Gastrocnemius medialis (tissue), 4 donors: ENCODE measurements around the gene TTC16. TPM values are rescaled to one million over a fixed set of nuclear protein-coding genes. Genes with fewer than 3 reads are reported as not detected.

Source experiments
- ATAC-seq, 2 donors: fragments of 150-250 bp; one replicate each; pipeline ENCODE4 v1.9.1; 2016
- DNase-seq, 2 donors: peaks; one replicate each; pipeline ENCODE4 v3.0.0-alpha.2; 2019
- H3K27ac ChIP-seq, 4 donors: fragments of 200-600 bp; sonication (generic); 1 replicate in 1 of 4; 2 replicates in 3 of 4; pipeline ENCODE4 v1.5.1; 2016 to 2018; ENCODE audit warnings: mild to moderate bottlenecking in 2 of 4, moderate library complexity in 1 of 4
- H3K27me3 ChIP-seq, 3 donors: fragments of 200-600 bp; sonication (generic) in 2 of 3; 1 replicate in 1 of 3; 2 replicates in 2 of 3; pipeline versions ENCODE4 v1.5.1 to v1.6.0; 2016 to 2019; ENCODE audit warnings: mild to moderate bottlenecking in 1 of 3, moderate library complexity in 1 of 3
- H3K36me3 ChIP-seq, 2 donors: fragments of 200-600 bp; sonication (generic) in 1 of 2; one replicate each; pipeline ENCODE4 v1.5.1; 2017 to 2018
- H3K4me1 ChIP-seq, 2 donors: fragments of 200-600 bp; sonication (generic) in 1 of 2; one replicate each; pipeline ENCODE4 v1.5.1; 2016 to 2017; ENCODE audit warnings: mild to moderate bottlenecking in 2 of 2
- H3K4me3 ChIP-seq, 4 donors: fragments of 200-600 bp; sonication (generic) in 3 of 4; 1 replicate in 1 of 4; 2 replicates in 3 of 4; pipeline ENCODE4 v1.5.1; 2016 to 2019; ENCODE audit warnings: mild to moderate bottlenecking in 2 of 4
- H3K9me3 ChIP-seq, 3 donors: fragments of 200-600 bp; sonication (generic) in 2 of 3; 1 replicate in 1 of 3; 2 replicates in 2 of 3; pipeline ENCODE4 v1.5.1; 2016 to 2019
- POLR2A ChIP-seq, 2 donors: fragments of 450-650 bp; IDR thresholded peaks; one replicate each; pipeline ENCODE4 v1.6.1; 2017; ENCODE audit warnings: antibody characterized with exemption in 2 of 2, mild to moderate bottlenecking in 2 of 2, moderate library complexity in 2 of 2
- in situ Hi-C, 4 donors: fragments of 200-750 bp; cut with MboI; loops; one replicate each; pipeline versions ENCODE4 v1.15.0 to v1.8.0; 2017; ENCODE audit warnings: low sequenced_read_pairs in 4 of 4
- intact Hi-C: fragments of 100-400 bp; cut with DNase I; formaldehyde crosslinking; loops from one replicate; pipeline ENCODE4 v1.15.1; 2023; ENCODE audit warnings: low total_unique reads
- total RNA-seq, 4 donors: library from RNA; depleted of rRNA; stranded (reverse); fragments of >200 nt; gene quantifications; one replicate each; pipeline versions ENCODE4 v1.1.0 to v1.2.3, GENCODE V29; 2016
- TF ChIP-seq, protein P1 (sequence below), 5 experiments: fragments of 450-650 bp in 3 of 5; fragments of 200-600 bp in 2 of 5; sonication (generic) in 2 of 5; IDR thresholded peaks in 4 of 5; conservative IDR thresholded peaks in 1 of 5; 1 replicate in 4 of 5; 2 replicates in 1 of 5; pipeline ENCODE4 v1.5.1; 2016 to 2019; ENCODE audit warnings: antibody characterized with exemption in 5 of 5, mild to moderate bottlenecking in 3 of 5, moderate library complexity in 3 of 5

TTC16 gene
- total RNA-seq, 4 donors from 2014 or later = not detected

- in situ Hi-C loops (loop anchor here (5.0 to 10.0 kb wide), 7 partner anchors 55 to 235 kb away; partner anchors contain the start of gene CDK9 (in 1 of the 4)), intact Hi-C loops (no loop called here)
- no peak for TF ChIP-seq POLR2A (IDR thresholded peaks at IDR 0.05)
- Histone ChIP-seq H3K9me3 (no peaks in the 10 kb centered on the region), H3K4me1 (peaks cover 6 to 7% of the 10 kb centered on the region in 2 donors), H3K27me3 (no peaks in the 10 kb centered on the region), H3K27ac (no peak overlapping the region), H3K4me3 (no peak overlapping the region), H3K36me3 (peaks cover 0 to 18% of the 10 kb centered on the region in 2 donors)
- no peak for ATAC-seq
- no peak for DNase-seq
These were observed 13.8 kb downstream of the TTC16 start for GRCh38 chr9:127729522-127730256.

DNA sequence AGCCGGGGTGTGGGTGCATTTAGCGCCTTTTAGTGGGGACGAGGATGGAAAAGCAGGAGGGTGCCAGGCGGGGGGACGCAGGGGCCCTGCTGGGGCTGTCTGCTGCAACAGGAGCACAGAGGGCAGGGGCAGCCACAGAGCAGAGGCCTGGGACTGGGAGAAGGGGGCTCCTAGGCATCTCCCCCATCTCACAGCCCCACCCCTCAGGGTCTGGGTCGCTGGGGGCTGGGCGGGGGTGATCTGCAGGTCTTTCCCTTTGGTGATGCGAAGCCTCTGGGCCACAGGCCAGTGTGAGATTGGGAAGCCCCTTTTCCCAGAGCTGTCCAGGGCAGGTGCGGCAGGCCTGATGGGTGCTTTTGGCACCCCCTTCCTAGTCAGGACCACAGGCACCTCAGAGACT, 14.4 kb downstream of the TTC16 start:
- H3K27me3 ChIP-seq = no peaks in the 10 kb centered on the region
- no peak overlapping the region for H3K4me3 ChIP-seq
- intact Hi-C loops (no loop called here), in situ Hi-C loops (loop anchor here (5.0 to 10.0 kb wide), 6 partner anchors 55 to 225 kb away; partner anchors contain the start of gene CDK9 (in 1 of the 4))
- no peak for ATAC-seq
- H3K36me3 ChIP-seq = peaks cover 0 to 18% of the 10 kb centered on the region in 2 donors
- H3K4me1 ChIP-seq = peaks cover 6 to 7% of the 10 kb centered on the region in 2 donors
- no peak for DNase-seq
- TF ChIP-seq POLR2A (IDR thresholded peaks at IDR 0.05) = no peak
- TF ChIP-seq, protein P1, sequence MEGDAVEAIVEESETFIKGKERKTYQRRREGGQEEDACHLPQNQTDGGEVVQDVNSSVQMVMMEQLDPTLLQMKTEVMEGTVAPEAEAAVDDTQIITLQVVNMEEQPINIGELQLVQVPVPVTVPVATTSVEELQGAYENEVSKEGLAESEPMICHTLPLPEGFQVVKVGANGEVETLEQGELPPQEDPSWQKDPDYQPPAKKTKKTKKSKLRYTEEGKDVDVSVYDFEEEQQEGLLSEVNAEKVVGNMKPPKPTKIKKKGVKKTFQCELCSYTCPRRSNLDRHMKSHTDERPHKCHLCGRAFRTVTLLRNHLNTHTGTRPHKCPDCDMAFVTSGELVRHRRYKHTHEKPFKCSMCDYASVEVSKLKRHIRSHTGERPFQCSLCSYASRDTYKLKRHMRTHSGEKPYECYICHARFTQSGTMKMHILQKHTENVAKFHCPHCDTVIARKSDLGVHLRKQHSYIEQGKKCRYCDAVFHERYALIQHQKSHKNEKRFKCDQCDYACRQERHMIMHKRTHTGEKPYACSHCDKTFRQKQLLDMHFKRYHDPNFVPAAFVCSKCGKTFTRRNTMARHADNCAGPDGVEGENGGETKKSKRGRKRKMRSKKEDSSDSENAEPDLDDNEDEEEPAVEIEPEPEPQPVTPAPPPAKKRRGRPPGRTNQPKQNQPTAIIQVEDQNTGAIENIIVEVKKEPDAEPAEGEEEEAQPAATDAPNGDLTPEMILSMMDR (IDR thresholded peaks at IDR 0.05 in 4 of 5, conservative IDR thresholded peaks at IDR 0.05 in 1 of 5) = no peak
- no peaks in the 10 kb centered on the region for H3K9me3 ChIP-seq
- H3K27ac ChIP-seq = no peak overlapping the region

DNA sequence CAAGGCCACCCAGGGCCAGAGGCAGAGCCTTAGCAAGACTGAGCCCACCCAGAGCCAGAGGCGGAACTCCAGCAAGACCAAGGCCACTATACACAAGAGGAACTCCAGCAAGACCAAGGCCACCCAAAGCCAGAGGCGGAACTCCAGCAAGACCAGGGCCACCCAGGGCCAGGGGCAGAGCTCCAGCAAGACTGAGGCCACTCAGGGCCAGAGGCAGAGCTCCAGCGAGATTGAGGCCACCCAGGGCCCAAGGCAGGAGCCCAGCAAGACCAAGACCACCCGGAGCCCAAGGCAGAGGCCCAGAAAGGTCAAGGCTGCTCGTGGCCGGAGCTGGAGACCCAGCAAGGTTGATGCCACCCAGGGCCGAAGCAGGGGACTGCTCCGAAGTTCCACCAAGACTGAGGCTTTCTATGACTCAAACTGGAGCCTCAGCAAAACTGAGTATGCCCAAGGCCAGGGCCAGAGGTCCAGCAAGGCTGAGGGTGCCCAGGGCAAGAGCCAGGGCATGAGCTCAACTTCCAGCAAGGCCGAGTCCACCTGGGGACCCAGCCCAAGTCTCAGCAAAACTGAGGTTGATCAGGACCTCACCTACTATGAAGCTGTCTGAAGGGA, 15.0 kb downstream of the TTC16 start:
- no peak for DNase-seq
- in situ Hi-C loops (loop anchor here (5.0 to 10.0 kb wide), 6 partner anchors 54 to 226 kb away; partner anchors contain the start of gene CDK9 (in 1 of the 4)), intact Hi-C loops (no loop called here)
- Histone ChIP-seq H3K36me3 (peaks cover 0 to 18% of the 10 kb centered on the region in 2 donors), H3K27me3 (no peaks in the 10 kb centered on the region), H3K4me3 (no peak overlapping the region), H3K27ac (no peak overlapping the region), H3K4me1 (peaks cover 12 to 13% of the 10 kb centered on the region in 2 donors), H3K9me3 (no peaks in the 10 kb centered on the region)
- TF ChIP-seq, protein P1 (IDR thresholded peaks at IDR 0.05 in 4 of 5, conservative IDR thresholded peaks at IDR 0.05 in 1 of 5) = no peak
- no peak for TF ChIP-seq POLR2A (IDR thresholded peaks at IDR 0.05)
- no peak for ATAC-seq

DNA sequence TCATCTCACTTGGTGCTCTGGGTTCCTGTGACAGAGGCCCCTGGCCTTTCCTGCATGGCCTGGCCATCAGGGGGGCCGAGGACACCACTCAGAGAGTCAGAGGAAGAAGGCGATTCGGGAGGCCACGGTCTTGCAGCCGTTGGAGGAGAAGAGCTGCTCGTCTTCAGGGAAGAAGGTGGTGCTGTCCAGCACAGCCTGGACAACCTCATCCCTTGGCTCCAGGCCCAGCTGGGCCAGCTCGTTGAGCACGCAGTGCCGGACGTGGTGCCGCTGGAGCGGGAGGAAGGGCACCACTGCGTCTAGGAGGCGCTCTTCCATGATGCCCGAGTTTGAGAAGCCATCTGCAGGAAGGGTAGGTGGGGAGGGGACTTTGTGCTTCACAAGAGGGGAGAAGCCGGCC, 16.1 kb downstream of the TTC16 start:
- H3K4me1 ChIP-seq = peaks cover 14 to 15% of the 10 kb centered on the region in 2 donors
- H3K36me3 ChIP-seq = peaks cover 0 to 18% of the 10 kb centered on the region in 2 donors
- TF ChIP-seq POLR2A (IDR thresholded peaks at IDR 0.05) = no peak
- TF ChIP-seq, protein P1 (IDR thresholded peaks at IDR 0.05 in 4 of 5, conservative IDR thresholded peaks at IDR 0.05 in 1 of 5) = no peak
- no peaks in the 10 kb centered on the region for H3K9me3 ChIP-seq
- no peak overlapping the region for H3K4me3 ChIP-seq
- H3K27me3 ChIP-seq = no peaks in the 10 kb centered on the region
- in situ Hi-C loops (loop anchor here (5.0 to 10.0 kb wide), 6 partner anchors 53 to 227 kb away; partner anchors contain the start of gene CDK9 (in 1 of the 4)), intact Hi-C loops (no loop called here)
- no peak for ATAC-seq
- H3K27ac ChIP-seq = no peak overlapping the region
- DNase-seq = no peak

- Histone ChIP-seq H3K27ac (no peak overlapping the region), H3K9me3 (no peaks in the 10 kb centered on the region), H3K27me3 (no peaks in the 10 kb centered on the region), H3K4me3 (no peak overlapping the region), H3K36me3 (peaks cover 0 to 18% of the 10 kb centered on the region in 2 donors), H3K4me1 (peaks cover 14 to 18% of the 10 kb centered on the region in 2 donors)
- in situ Hi-C loops (loop anchor here (5.0 to 10.0 kb wide), 6 partner anchors 52 to 228 kb away; partner anchors contain the start of gene CDK9 (in 1 of the 4)), intact Hi-C loops (no loop called here)
- TF ChIP-seq POLR2A (IDR thresholded peaks at IDR 0.05) = no peak
- TF ChIP-seq, protein P1 (IDR thresholded peaks at IDR 0.05 in 4 of 5, conservative IDR thresholded peaks at IDR 0.05 in 1 of 5) = no peak
- no peak for DNase-seq
- no peak for ATAC-seq
These were observed 16.6 kb downstream of the TTC16 start for GRCh38 chr9:127732444-127732843.
